BLaER1 (cell line): ENCODE measurements around the gene SHE.

Experiments
- H3K27ac ChIP-seq: shearing (Covaris generic); formaldehyde crosslinking; 2 replicates; pipeline ENCODE4 v1.8.1; 2022
- H3K27me3 ChIP-seq: shearing (Covaris generic); formaldehyde crosslinking; 2 replicates; pipeline ENCODE4 v1.8.1; 2022
- H3K36me3 ChIP-seq: shearing (Covaris generic); formaldehyde crosslinking; 2 replicates; pipeline ENCODE4 v1.8.1; 2022
- H3K4me1 ChIP-seq: shearing (Covaris generic); formaldehyde crosslinking; 2 replicates; pipeline ENCODE4 v1.8.1; 2022
- H3K4me2 ChIP-seq: shearing (Covaris generic); formaldehyde crosslinking; 2 replicates; pipeline ENCODE4 v1.8.1; 2022
- H3K4me3 ChIP-seq: shearing (Covaris generic); formaldehyde crosslinking; 2 replicates; pipeline ENCODE4 v1.8.1; 2022
- H3K9ac ChIP-seq: shearing (Covaris generic); formaldehyde crosslinking; 2 replicates; pipeline ENCODE4 v1.8.1; 2022
- H3K9me3 ChIP-seq: shearing (Covaris generic); formaldehyde crosslinking; 2 replicates; pipeline ENCODE4 v1.8.1; 2022
- H4K20me1 ChIP-seq: shearing (Covaris generic); formaldehyde crosslinking; 2 replicates; pipeline ENCODE4 v1.8.1; 2022
- Cebpa-rat ChIP-seq: shearing (Covaris generic); IDR thresholded peaks from 2 replicates; pipeline ENCODE4 v1.8.1; 2022

The SHE gene

GRCh38 chr1:154441241-154441888 is 60.8 kb downstream of the SHE start:
- H3K4me1 ChIP-seq, result peaks cover 22% of the 10 kb centered on the region

GRCh38 chr1:154440036-154440804 is 62.0 kb downstream of the SHE start:
- no peaks in the 10 kb centered on the region for H3K27me3 ChIP-seq
- H4K20me1 ChIP-seq, result no peaks in the 10 kb centered on the region
- no peak overlapping the region for H3K27ac ChIP-seq
- H3K4me3 ChIP-seq, result no peak overlapping the region
- no peaks in the 10 kb centered on the region for H3K36me3 ChIP-seq
- no peaks in the 10 kb centered on the region for H3K9me3 ChIP-seq
- H3K9ac ChIP-seq, result no peak overlapping the region
- H3K4me1 ChIP-seq, result peaks cover 18% of the 10 kb centered on the region
- no peak for TF ChIP-seq Cebpa-rat
- no peak overlapping the region for H3K4me2 ChIP-seq

More at GRCh38 chr1:154441241-154441888, 60.8 kb downstream of the SHE start:
- no peak for TF ChIP-seq Cebpa-rat
- no peak overlapping the region for H3K9ac ChIP-seq
- no peaks in the 10 kb centered on the region for H3K9me3 ChIP-seq
- H4K20me1 ChIP-seq, result no peaks in the 10 kb centered on the region
- H3K27ac ChIP-seq, result 0 out of 2 replicates have a peak overlapping the region, but pooled peaks have one; percentile 4
- no peaks in the 10 kb centered on the region for H3K27me3 ChIP-seq
- no peaks in the 10 kb centered on the region for H3K36me3 ChIP-seq
- H3K4me2 ChIP-seq, result peak overlapping the region; percentile 36
- H3K4me3 ChIP-seq, result no peak overlapping the region

- Histone ChIP-seq H3K9me3 (no peaks in the 10 kb centered on the region), H3K4me3 (no peak overlapping the region), H4K20me1 (no peaks in the 10 kb centered on the region), H3K4me1 (peaks cover 23% of the 10 kb centered on the region), H3K9ac (no peak overlapping the region), H3K27ac (no peak overlapping the region), H3K36me3 (no peaks in the 10 kb centered on the region), H3K27me3 (no peaks in the 10 kb centered on the region), H3K4me2 (no peak overlapping the region)
- no peak for TF ChIP-seq Cebpa-rat
Measured at GRCh38 chr1:154436433-154436832, 65.8 kb downstream of the SHE start.

GRCh38 chr1:154435599-154436200 is 66.5 kb downstream of the SHE start:
- H3K36me3 ChIP-seq, result no peaks in the 10 kb centered on the region

GRCh38 chr1:154434346-154435085 is 67.7 kb downstream of the SHE start:
- Histone ChIP-seq H3K4me1 (peaks cover 20% of the 10 kb centered on the region), H3K9ac (no peak overlapping the region)

More at GRCh38 chr1:154435599-154436200, 66.5 kb downstream of the SHE start:
- Histone ChIP-seq H3K27me3 (no peaks in the 10 kb centered on the region), H3K27ac (no peak overlapping the region), H3K9ac (no peak overlapping the region), H4K20me1 (no peaks in the 10 kb centered on the region), H3K9me3 (no peaks in the 10 kb centered on the region), H3K4me3 (no peak overlapping the region), H3K4me2 (no peak overlapping the region), H3K4me1 (peaks cover 20% of the 10 kb centered on the region)
- no peak for TF ChIP-seq Cebpa-rat

GRCh38 chr1:154433161-154433764 is 68.9 kb downstream of the SHE start:
- Histone ChIP-seq H3K36me3 (no peaks in the 10 kb centered on the region), H3K9ac (no peak overlapping the region), H3K4me2 (peak overlapping the region; percentile 63)

More at GRCh38 chr1:154434346-154435085, 67.7 kb downstream of the SHE start:
- no peak for TF ChIP-seq Cebpa-rat
- Histone ChIP-seq H3K4me3 (no peak overlapping the region), H3K4me2 (no peak overlapping the region), H3K27me3 (no peaks in the 10 kb centered on the region), H3K36me3 (no peaks in the 10 kb centered on the region), H3K9me3 (no peaks in the 10 kb centered on the region), H3K27ac (no peak overlapping the region), H4K20me1 (no peaks in the 10 kb centered on the region)

GRCh38 chr1:154431586-154432373 is 70.4 kb downstream of the SHE start:
- Histone ChIP-seq H3K9me3 (no peaks in the 10 kb centered on the region), H3K4me3 (no peak overlapping the region), H3K4me2 (peak overlapping the region; percentile 63), H3K36me3 (no peaks in the 10 kb centered on the region), H3K27ac (no peak overlapping the region), H3K9ac (no peak overlapping the region), H3K4me1 (peaks cover 20% of the 10 kb centered on the region), H3K27me3 (no peaks in the 10 kb centered on the region), H4K20me1 (no peaks in the 10 kb centered on the region)
- no peak for TF ChIP-seq Cebpa-rat

More at GRCh38 chr1:154433161-154433764, 68.9 kb downstream of the SHE start:
- Histone ChIP-seq H4K20me1 (no peaks in the 10 kb centered on the region), H3K27ac (peak overlapping the region; percentile 42; the same call in 1 of the 2 replicates), H3K27me3 (no peaks in the 10 kb centered on the region), H3K4me1 (peaks cover 20% of the 10 kb centered on the region), H3K4me3 (no peak overlapping the region), H3K9me3 (no peaks in the 10 kb centered on the region)
- TF ChIP-seq Cebpa-rat, result no peak

GRCh38 chr1:154430903-154431302 is 71.3 kb downstream of the SHE start:
- no peaks in the 10 kb centered on the region for H4K20me1 ChIP-seq

More at GRCh38 chr1:154430903-154431302, 71.3 kb downstream of the SHE start:
- Histone ChIP-seq H3K4me1 (peaks cover 20% of the 10 kb centered on the region), H3K27me3 (no peaks in the 10 kb centered on the region), H3K27ac (no peak overlapping the region), H3K4me2 (no peak overlapping the region), H3K9ac (no peak overlapping the region), H3K36me3 (no peaks in the 10 kb centered on the region), H3K4me3 (no peak overlapping the region), H3K9me3 (no peaks in the 10 kb centered on the region)
- TF ChIP-seq Cebpa-rat, result no peak
